Stimulated activated naive CD8-positive, alpha-beta T cell treated with anti-CD3 and anti-CD28 coated beads, Interleukin-15, Interleukin-2, amounts not matched to agents 100 ng/mL and 50 ng/mL, for 24 hours (primary cell): ENCODE data around the gene GAGE10.
"Not testable (repeated sequence)": the region's sequence is repeated elsewhere in the genome, so short reads cannot be mapped to it uniquely, and the experiment has no call there.

Experiments
- H3K27ac Mint-ChIP-seq: one replicate; pipeline ENCODE4 v1.8.0; 2021; ENCODE audit warnings: mild to moderate bottlenecking, mixed read lengths
- H3K27me3 Mint-ChIP-seq: one replicate; pipeline ENCODE4 v1.8.0; 2021; ENCODE audit warnings: mixed read lengths
- H3K36me3 Mint-ChIP-seq: one replicate; pipeline ENCODE4 v1.8.0; 2021; ENCODE audit warnings: low read depth, mixed read lengths
- H3K4me1 Mint-ChIP-seq: one replicate; pipeline ENCODE4 v1.8.0; 2021; ENCODE audit warnings: low read depth, mixed read lengths
- H3K4me3 Mint-ChIP-seq: one replicate; pipeline ENCODE4 v1.8.0; 2021; ENCODE audit warnings: mild to moderate bottlenecking, mixed read lengths
- H3K9me3 Mint-ChIP-seq: one replicate; pipeline ENCODE4 v1.8.0; 2021; ENCODE audit warnings: mixed read lengths

GAGE10 gene

GRCh38 chrX:49331841-49332240 is 28.4 kb downstream of the GAGE10 start:
- H3K9me3 Mint-ChIP-seq, H3K27ac Mint-ChIP-seq: not testable (repeated sequence)

GRCh38 chrX:49341449-49341848 is 38.0 kb downstream of the GAGE10 start:
- H3K36me3 Mint-ChIP-seq, H3K27ac Mint-ChIP-seq, H3K4me3 Mint-ChIP-seq, H3K27me3 Mint-ChIP-seq, H3K4me1 Mint-ChIP-seq, H3K9me3 Mint-ChIP-seq: not testable (repeated sequence)

More at GRCh38 chrX:49331841-49332240, 28.4 kb downstream of the GAGE10 start:
- H3K36me3 Mint-ChIP-seq, H3K4me1 Mint-ChIP-seq, H3K27me3 Mint-ChIP-seq, H3K4me3 Mint-ChIP-seq: not testable (repeated sequence)

- H3K27ac Mint-ChIP-seq, H3K9me3 Mint-ChIP-seq, H3K4me3 Mint-ChIP-seq, H3K27me3 Mint-ChIP-seq, H3K36me3 Mint-ChIP-seq, H3K4me1 Mint-ChIP-seq: not testable (repeated sequence)
Observed at GRCh38 chrX:49344496-49345175, 41.2 kb downstream of the GAGE10 start.

DNA sequence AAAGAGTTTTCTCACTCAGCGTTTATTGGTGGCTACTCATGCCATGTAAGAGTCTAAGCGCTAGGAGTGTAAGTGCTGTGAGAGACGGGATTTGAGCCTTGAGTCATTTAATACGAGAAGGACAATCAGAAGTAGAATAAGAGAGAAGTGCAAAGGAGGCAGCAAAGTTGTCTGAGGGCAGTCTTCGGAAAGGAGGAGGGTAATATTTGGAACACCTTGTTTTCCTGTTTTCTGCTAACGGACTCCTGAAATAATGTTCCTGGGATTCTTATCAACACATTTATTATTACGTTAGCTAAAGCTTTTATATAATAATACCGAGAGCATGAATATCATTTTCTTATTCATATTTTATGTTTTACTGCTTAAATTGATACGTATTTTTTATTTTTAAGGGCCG is 42.0 kb downstream of the GAGE10 start:
- H3K4me3 Mint-ChIP-seq, H3K27me3 Mint-ChIP-seq, H3K36me3 Mint-ChIP-seq, H3K9me3 Mint-ChIP-seq, H3K27ac Mint-ChIP-seq, H3K4me1 Mint-ChIP-seq: not testable (repeated sequence)

- not testable (repeated sequence) for H3K4me1 Mint-ChIP-seq, H3K27ac Mint-ChIP-seq, H3K27me3 Mint-ChIP-seq, H3K4me3 Mint-ChIP-seq, H3K36me3 Mint-ChIP-seq, H3K9me3 Mint-ChIP-seq
Observed at GRCh38 chrX:49346150-49346549, 42.7 kb downstream of the GAGE10 start.
